ENCODE measurements around the gene PKHD1.
"Not testable (repeated sequence)": the region's sequence is repeated elsewhere in the genome, so short reads cannot be mapped to it uniquely, and the experiment has no call there.

PKHD1 gene

GRCh38 chr6:51913265-51913664, 174.1 kb downstream of the PKHD1 start:
- DNase-seq, result no peak

DNA sequence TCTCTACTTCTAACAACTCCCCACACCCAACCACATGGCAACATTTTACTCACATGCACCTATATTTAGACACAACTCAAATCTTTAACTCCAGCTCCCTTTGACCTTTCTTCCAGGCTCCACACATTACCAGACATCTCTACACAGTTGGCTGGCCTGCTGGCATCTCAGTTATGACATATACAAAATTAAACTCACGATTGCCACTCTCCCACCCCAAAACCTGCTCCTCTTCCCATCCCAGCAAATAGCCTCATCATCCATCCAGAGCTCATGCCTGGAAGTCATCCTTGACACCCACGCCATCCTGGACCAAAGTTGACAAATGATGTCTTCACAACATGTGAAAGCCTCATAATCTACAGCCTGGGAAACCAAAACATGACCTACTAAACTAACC, 176.6 kb downstream of the PKHD1 start:
- no peak for DNase-seq

GRCh38 chr6:51908243-51908642, 179.2 kb downstream of the PKHD1 start:
- no peak for DNase-seq

- DNase-seq, result no peak
Measured at GRCh38 chr6:51901766-51902764, 185.3 kb downstream of the PKHD1 start.

DNA sequence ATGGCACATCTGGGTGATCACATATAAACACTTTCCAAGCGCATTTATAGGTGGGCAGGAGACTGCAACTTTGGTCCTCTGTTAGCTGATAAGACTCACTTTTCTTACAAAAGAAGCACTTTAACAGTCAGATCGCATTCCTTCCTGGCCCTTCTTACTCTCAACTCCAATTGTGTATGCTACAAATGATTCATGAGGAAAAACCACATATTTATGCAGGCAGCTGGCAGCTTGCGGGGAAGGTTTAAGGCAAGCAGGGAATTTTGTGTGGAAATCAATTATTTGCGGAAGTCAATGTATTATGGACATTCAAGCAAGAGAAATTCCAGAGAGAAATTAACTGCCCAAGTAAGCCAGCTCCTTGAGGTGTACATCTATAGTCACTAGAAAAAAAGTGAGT, 194.0 kb downstream of the PKHD1 start:
- no peak for DNase-seq

GRCh38 chr6:51892750-51893149, 194.7 kb downstream of the PKHD1 start:
- no peak for DNase-seq

- DNase-seq, result no peak
Measured at GRCh38 chr6:51892339-51892738, 195.1 kb downstream of the PKHD1 start.

GRCh38 chr6:51891784-51892183, 195.6 kb downstream of the PKHD1 start:
- no peak for DNase-seq

DNA sequence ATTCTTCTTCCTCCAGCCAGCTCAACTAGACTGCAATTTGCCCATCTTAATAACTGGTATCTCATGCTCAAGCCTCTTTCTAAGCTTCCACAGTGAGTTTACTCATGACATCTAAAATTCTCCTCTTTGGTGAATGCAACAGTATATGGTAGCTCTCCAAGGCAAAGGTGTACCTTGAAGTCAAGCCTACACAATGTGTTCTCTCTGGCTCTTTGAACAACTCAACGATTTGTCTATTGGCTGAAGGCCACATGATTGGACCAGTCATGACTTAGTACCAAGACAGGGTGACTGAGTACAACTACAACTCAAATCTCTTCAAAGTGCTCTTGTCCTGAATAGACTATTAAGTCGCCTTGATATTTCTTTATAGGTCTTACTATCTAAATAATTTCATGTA, 199.6 kb downstream of the PKHD1 start:
- no peak for DNase-seq

DNA sequence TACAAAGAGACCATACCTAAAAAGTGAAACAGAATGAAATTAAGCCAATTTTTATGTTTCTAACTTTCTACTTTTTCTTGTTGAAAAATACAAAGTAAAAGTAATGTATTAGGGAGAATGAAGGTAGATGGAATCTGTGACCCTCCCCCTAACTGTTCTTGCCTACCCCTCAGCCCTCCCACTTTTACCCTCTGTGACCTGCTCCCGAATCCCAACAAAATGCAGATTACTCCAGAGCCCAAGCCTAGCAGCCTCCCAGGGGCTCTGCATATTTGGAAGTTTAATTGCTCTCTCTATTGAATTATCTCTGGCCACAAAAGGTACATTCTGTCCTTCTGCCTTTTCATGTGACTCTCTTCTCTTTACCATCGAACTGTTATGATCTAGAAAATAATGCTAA, 201.5 kb downstream of the PKHD1 start:
- no peak for DNase-seq

DNA sequence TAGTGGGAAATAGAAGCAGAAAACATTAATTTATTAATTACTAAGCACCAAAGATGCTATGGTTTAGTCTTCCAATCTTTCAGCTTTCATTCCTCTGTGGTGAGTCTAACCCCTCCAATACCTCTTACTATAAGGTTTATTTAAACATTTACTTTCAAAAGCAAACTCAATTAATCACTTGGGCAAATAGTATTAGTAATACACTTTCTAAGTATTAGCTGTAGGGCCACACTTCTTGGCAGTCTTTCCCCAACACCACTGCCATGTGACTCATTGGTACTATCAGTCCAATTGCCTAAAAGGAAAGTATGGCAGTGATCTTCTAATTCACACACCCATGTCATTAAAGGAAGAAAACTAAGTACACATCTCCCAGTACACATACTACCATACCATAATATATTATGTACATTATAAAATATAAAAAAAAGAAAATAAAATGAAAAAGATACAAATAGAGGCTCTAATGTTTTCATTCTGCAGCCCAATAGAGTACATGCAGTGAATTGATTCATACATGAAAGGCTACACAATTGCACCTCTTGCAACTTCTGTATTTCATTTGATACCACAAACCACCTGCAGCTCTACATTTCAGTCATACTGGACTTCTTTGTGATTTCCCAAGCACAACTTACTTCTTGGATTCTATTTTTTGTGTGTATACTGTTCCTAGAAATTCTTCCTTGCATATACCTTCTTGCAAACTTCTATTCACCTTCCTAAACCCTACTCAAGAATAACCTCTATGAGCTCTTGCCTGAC, 218.6 kb downstream of the PKHD1 start:
- DNase-seq, result no peak

- DNase-seq, result no peak
Measured at GRCh38 chr6:51866867-51867266, 220.5 kb downstream of the PKHD1 start.

DNA sequence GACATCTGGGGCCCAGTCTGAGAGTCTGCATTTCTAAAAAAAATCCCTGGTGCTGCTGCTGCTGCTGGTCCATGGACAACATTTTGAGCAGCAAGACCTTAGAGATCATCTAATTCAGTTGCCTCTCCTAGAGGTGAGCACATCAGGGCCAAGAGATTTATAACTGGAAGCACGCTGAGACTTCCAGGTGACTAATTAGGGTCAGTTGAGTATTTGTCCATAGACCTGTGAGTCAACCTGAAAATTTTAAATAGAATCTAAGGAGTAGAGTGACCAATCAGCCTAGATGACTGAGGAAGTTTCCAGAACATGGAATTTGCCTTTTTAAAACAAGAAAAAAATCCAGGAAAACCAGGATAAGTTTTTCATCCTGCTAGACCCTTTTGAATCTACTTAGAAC, 221.4 kb downstream of the PKHD1 start:
- no peak for DNase-seq

DNA sequence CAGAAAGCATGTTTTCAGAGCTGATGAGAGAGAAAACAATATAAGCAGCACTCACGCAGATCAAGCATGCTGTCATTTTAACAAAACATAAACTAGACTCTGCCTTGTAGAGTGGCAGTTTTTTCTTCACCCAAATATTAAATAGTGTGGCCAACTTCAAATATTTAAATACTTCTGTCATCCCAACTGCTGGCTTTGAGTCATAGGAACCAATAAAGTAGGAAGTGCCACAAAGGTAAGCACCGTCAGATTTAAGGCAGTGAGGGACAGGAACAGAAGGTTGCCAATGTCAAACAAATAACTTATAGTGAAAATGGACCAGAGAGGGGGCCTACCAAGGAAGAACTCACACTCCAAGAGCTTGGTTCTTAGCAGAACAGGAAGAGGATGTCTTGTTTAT, 222.2 kb downstream of the PKHD1 start:
- DNase-seq, result no peak

DNA sequence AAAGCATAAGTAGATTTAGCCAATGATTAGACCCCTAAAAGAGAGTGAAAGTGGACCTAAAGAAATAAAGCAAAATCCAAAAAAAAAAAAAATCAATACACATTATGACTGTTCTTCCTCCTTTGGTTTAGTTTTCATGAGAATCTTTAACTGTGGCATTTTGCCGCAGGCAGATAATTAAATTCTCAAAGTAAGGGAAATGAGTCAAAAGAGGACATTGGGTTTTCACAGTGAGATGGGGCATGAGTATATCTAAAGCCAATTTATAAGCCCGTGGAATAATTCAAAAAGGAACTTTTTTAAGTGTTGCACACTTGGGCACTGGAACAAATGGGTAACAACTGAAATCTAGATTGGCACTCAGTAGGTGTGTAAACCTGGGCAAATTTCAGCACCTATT, 230.3 kb downstream of the PKHD1 start:
- DNase-seq, result no peak

DNA sequence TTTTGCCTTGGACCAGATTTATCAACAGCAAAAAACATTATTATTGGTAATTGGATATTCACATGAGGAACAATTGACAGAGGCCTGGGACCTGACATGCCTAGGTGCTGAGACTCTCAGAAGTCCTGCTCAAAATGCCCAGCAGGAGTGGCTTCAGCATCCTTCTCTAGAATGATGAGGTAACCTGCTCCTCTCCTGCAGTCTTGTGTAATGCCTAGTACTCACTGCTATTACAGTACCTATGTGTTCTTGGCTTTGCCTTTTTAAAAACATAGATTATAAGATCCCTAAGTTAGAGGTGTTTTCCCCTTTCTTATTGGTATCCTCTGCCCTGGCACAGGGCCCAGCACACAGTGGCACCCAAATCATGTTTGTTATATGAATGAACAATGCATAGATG, 230.9 kb downstream of the PKHD1 start:
- no peak for DNase-seq

DNA sequence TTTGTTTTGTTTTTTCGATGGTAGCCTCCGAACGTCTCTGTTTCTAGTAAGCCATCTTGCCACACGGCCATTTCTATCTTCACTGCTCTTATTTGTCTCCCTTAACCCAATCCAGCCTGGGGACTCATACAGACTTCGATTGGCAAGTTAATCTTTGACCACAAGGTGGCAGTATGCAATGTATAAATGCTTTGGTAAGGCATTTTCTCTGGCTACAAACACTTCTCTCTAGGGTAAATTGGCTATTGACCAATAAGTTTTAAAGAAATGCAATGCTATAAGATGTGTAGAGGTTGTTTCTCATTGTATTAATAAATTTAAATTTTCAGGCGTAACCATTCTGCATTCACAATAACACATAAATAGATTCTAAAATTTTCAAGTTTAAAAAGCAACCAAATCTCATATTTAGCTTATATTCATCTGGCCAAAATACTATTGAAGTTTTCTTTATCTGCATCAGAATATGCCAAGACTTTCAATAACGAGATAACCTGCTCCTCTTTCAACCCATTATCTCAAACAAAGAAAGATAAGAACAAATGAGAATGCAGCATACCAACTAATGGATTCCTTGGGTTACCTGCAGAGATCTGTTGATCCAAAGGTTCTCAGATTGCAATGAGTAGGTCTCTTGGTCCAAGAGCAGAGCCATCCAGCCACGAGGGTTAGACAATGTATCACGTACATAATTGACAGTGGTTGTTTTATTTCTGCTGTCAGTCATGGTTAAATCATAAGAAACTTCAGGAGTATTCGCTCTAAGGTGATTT, 231.9 kb downstream of the PKHD1 start:
- DNase-seq, result no peak

DNA sequence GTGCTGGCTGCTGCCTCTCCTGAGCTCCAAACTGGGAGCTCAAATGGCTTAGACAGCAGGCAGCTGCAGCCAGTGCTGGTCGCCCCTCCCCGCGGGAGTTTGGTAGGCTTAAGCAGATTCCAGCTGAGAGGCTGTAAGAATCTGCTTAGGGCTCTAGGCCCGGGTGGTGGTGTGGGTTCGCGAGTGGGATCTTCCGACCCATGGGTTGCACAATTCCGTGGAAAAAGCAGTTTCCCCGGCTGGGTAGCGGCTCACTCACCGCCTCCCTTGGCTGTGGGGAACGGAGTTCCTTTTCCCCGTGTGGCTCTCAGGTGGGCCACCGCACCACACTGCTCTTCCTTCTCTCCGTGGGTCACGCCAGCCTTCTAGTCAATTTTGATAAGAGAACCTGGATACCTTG, 232.5 kb downstream of the PKHD1 start:
- no peak for DNase-seq

GRCh38 chr6:51854347-51854746, 233.1 kb downstream of the PKHD1 start:
- DNase-seq, result no peak

GRCh38 chr6:51853109-51853508, 234.3 kb downstream of the PKHD1 start:
- DNase-seq, result not testable (repeated sequence)

GRCh38 chr6:51846531-51846930, 240.9 kb downstream of the PKHD1 start:
- DNase-seq, result no peak

- DNase-seq, result no peak
Measured at GRCh38 chr6:51844336-51844735, 243.1 kb downstream of the PKHD1 start.

DNA sequence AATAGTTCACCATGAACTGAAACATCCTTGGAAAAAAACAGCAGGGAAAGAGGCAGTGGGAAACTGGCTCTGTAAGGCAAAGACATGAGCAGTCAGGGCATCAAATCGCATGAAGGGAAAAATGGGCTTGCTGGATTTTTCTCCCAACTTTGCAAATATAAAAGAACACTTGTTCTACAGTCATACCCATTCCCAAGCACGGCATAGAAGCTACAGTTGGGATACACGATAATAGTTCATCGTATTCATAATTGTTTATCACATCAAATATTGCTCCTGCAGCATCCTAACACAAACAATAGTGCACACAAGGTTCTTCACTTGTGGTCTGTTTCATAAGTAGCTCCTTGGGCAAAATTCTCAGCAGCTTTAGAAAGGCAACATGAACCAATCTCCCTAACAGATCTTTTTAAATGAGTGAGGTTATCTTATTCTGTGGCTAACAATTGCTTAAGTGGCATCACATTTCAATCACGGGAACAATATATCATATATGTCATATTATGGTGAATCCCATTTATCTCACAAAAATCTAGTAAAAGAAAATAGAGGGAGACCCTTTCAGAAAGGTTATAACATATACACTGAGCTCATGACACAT, 243.9 kb downstream of the PKHD1 start:
- DNase-seq, result no peak

Data from NCI-H524 treated with DMSO at 0.1 percent for 48 hours (cell line).